ENCODE measurements around the gene ZNF880.

DNA sequence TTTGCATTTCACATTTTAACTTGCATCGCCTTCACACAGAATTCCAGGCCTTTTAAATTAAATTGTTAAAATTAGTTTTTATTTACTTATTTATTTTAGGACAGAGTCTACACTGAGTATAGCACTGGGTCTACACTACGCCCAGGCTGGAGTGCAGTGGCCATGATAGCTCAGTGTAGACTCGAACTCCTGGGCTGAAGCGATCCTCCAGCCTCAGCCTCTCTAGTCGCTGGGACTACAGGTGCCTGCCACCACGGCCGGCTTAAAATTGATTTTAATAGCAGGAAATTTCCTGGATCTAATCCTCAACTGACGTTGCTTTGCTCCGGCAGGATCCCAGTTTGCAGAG lies 34.0 kb upstream of the ZNF880 start:
- no peak for TF ChIP-seq EZH2phosphoT487 (IDR thresholded peaks at IDR 0.05; ENCODE audit: borderline replicate concordance, low read length)
- TF ChIP-seq, protein P1, sequence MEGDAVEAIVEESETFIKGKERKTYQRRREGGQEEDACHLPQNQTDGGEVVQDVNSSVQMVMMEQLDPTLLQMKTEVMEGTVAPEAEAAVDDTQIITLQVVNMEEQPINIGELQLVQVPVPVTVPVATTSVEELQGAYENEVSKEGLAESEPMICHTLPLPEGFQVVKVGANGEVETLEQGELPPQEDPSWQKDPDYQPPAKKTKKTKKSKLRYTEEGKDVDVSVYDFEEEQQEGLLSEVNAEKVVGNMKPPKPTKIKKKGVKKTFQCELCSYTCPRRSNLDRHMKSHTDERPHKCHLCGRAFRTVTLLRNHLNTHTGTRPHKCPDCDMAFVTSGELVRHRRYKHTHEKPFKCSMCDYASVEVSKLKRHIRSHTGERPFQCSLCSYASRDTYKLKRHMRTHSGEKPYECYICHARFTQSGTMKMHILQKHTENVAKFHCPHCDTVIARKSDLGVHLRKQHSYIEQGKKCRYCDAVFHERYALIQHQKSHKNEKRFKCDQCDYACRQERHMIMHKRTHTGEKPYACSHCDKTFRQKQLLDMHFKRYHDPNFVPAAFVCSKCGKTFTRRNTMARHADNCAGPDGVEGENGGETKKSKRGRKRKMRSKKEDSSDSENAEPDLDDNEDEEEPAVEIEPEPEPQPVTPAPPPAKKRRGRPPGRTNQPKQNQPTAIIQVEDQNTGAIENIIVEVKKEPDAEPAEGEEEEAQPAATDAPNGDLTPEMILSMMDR (IDR thresholded peaks at IDR 0.05; ENCODE audit: low read depth, low read length, poor library complexity, severe bottlenecking): no peak

Data from DOHH2 (cell line).